ENCODE results near the gene CCDC106. TPM values are rescaled to one million over a fixed set of nuclear protein-coding genes. Genes with fewer than 3 reads are reported as not detected.

The CCDC106 gene
- total and polyA plus RNA-seq, 2 experiments from 2014 or later, result 42.4 to 43.5 TPM

- DNase-seq (ENCODE audit: low read depth in 1 of 2, low spot score in 1 of 2), result no peak
Observed at GRCh38 chr19:55694241-55694655, 46.2 kb downstream of the CCDC106 start.

GRCh38 chr19:55694656-55695491 is 46.9 kb downstream of the CCDC106 start:
- H3K27me3 ChIP-seq, result no peaks in the 10 kb centered on the region
- peaks cover 11% of the 10 kb centered on the region for H3K36me3 ChIP-seq
- no peak for DNase-seq (ENCODE audit: low read depth in 1 of 2, low spot score in 1 of 2)
- H3K27ac ChIP-seq, result no peak overlapping the region
- no peak overlapping the region for H3K4me3 ChIP-seq
- no peak for TF ChIP-seq CTCF (IDR thresholded peaks at IDR 0.05; ENCODE audit: low read depth, low read length)
- no peaks in the 10 kb centered on the region for H3K9me3 ChIP-seq (ENCODE audit: low read depth)
- no peaks in the 10 kb centered on the region for H3K4me1 ChIP-seq (ENCODE audit: low read depth)

More at GRCh38 chr19:55694241-55694655, 46.2 kb downstream of the CCDC106 start:
- H3K4me3 ChIP-seq, result no peak overlapping the region
- no peak overlapping the region for H3K27ac ChIP-seq
- H3K9me3 ChIP-seq (ENCODE audit: low read depth), result no peaks in the 10 kb centered on the region
- no peaks in the 10 kb centered on the region for H3K4me1 ChIP-seq (ENCODE audit: low read depth)
- H3K27me3 ChIP-seq, result no peaks in the 10 kb centered on the region
- no peak for TF ChIP-seq CTCF (IDR thresholded peaks at IDR 0.05; ENCODE audit: low read depth, low read length)
- H3K36me3 ChIP-seq, result peaks cover 12% of the 10 kb centered on the region

GRCh38 chr19:55695511-55696290 is 47.7 kb downstream of the CCDC106 start:
- Histone ChIP-seq H3K27ac (no peak overlapping the region), H3K9me3 (ENCODE audit: low read depth) (no peaks in the 10 kb centered on the region), H3K27me3 (no peaks in the 10 kb centered on the region), H3K4me1 (ENCODE audit: low read depth) (no peaks in the 10 kb centered on the region), H3K4me3 (no peak overlapping the region), H3K36me3 (peaks cover 4% of the 10 kb centered on the region)
- no peak for DNase-seq (ENCODE audit: low read depth in 1 of 2, low spot score in 1 of 2)
- TF ChIP-seq CTCF (IDR thresholded peaks at IDR 0.05; ENCODE audit: low read depth, low read length), result no peak

GRCh38 chr19:55696301-55697068 is 48.5 kb downstream of the CCDC106 start:
- Histone ChIP-seq H3K9me3 (ENCODE audit: low read depth) (no peaks in the 10 kb centered on the region), H3K4me1 (ENCODE audit: low read depth) (no peaks in the 10 kb centered on the region), H3K36me3 (peaks cover 4% of the 10 kb centered on the region), H3K27me3 (no peaks in the 10 kb centered on the region), H3K27ac (no peak overlapping the region), H3K4me3 (no peak overlapping the region)
- DNase-seq (ENCODE audit: low read depth in 1 of 2, low spot score in 1 of 2), result no peak
- TF ChIP-seq CTCF (IDR thresholded peaks at IDR 0.05; ENCODE audit: low read depth, low read length), result no peak

GRCh38 chr19:55697069-55697440 is 49.0 kb downstream of the CCDC106 start:
- peaks cover 4% of the 10 kb centered on the region for H3K36me3 ChIP-seq
- no peak for TF ChIP-seq CTCF (IDR thresholded peaks at IDR 0.05; ENCODE audit: low read depth, low read length)

More at GRCh38 chr19:55697069-55697440, 49.0 kb downstream of the CCDC106 start:
- Histone ChIP-seq H3K9me3 (ENCODE audit: low read depth) (no peaks in the 10 kb centered on the region), H3K4me3 (no peak overlapping the region), H3K27ac (no peak overlapping the region), H3K27me3 (no peaks in the 10 kb centered on the region), H3K4me1 (ENCODE audit: low read depth) (no peaks in the 10 kb centered on the region)
- DNase-seq (ENCODE audit: low read depth in 1 of 2, low spot score in 1 of 2), result no peak

Measured in cardiac muscle cell (in vitro differentiated cells and primary cell).